ENCODE measurements around the gene OR2L5. TPM values are rescaled to one million over a fixed set of nuclear protein-coding genes. Genes with fewer than 3 reads are reported as not detected.
A peak's percentile ranks its signal among the peaks of the same experiment; 100 is the strongest.

Gene OR2L5
- total RNA-seq, 1 experiment from 2014 or later = not detected

DNA sequence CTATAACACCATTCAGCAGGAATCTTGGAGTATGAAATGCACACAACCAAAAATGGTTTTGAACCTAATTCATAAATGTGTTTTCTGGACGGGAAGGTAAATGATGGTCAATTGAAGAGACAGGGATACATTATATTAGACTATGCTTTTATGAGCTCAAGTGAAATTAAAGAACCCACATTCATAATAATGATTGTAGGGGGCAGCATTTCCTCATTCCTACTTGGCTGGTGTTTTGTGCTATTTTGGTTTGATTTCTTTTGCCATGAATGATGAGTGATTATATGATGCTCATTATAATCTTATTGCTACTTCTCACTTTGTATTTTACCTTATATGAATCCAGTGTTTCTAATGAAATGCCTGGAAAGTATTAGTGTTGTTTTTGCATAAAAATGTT lies 33.5 kb downstream of the OR2L5 start:
- DNase-seq (ENCODE audit: unreplicated experiment) = no peak
- no peaks in the 10 kb centered on the region for H3K9me3 Mint-ChIP-seq (ENCODE audit: unreplicated experiment)
- no peaks in the 10 kb centered on the region for H3K36me3 Mint-ChIP-seq (ENCODE audit: insufficient read depth, unreplicated experiment)
- CTCF ChIA-PET = interaction anchor here (0.6 to 1.5 kb wide), 4 partner anchors 9 to 879 kb away, joined by 3 to 6 read pairs (median 4); no protein-coding TSS in a partner anchor
- POLR2A ChIA-PET = interaction anchor here (0.7 kb wide), 1 partner anchor 167 kb away, joined by 3 read pairs; no protein-coding TSS in a partner anchor
- no peaks in the 10 kb centered on the region for H3K27me3 Mint-ChIP-seq (ENCODE audit: insufficient read depth, unreplicated experiment)
- intact Hi-C loops (cut with micrococcal nuclease) = no loop called here
- BruUV-seq (replicated peaks) = no TSS peak
- peaks cover 13% of the 10 kb centered on the region for H3K4me1 Mint-ChIP-seq (ENCODE audit: insufficient read depth, unreplicated experiment)
- no peak overlapping the region for H3K27ac Mint-ChIP-seq (ENCODE audit: low read depth, unreplicated experiment)
- H3K4me3 Mint-ChIP-seq (ENCODE audit: unreplicated experiment) = no peak overlapping the region
- TF ChIP-seq, protein P1, sequence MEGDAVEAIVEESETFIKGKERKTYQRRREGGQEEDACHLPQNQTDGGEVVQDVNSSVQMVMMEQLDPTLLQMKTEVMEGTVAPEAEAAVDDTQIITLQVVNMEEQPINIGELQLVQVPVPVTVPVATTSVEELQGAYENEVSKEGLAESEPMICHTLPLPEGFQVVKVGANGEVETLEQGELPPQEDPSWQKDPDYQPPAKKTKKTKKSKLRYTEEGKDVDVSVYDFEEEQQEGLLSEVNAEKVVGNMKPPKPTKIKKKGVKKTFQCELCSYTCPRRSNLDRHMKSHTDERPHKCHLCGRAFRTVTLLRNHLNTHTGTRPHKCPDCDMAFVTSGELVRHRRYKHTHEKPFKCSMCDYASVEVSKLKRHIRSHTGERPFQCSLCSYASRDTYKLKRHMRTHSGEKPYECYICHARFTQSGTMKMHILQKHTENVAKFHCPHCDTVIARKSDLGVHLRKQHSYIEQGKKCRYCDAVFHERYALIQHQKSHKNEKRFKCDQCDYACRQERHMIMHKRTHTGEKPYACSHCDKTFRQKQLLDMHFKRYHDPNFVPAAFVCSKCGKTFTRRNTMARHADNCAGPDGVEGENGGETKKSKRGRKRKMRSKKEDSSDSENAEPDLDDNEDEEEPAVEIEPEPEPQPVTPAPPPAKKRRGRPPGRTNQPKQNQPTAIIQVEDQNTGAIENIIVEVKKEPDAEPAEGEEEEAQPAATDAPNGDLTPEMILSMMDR (IDR thresholded peaks at IDR 0.05; ENCODE audit: unreplicated experiment) = peak; percentile 17

DNA sequence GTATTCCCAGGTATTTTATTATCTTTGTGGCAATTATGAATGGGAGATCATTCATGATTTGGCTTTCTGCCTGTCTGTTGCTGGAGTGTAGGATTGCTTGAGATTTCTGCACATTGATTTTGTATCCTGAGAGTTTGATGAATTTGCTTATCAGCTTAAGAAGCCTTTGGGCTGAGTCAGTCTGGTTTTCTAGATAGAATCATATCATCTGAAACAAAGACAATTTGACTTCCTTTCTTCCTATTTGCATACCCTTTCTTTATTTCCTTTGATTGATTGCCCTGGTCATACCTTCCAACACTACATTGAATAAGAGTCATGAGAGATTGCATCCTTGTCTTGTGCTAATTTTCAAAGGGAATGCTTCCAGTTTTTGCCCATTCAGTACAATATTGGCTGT lies 41.2 kb downstream of the OR2L5 start:
- DNase-seq (ENCODE audit: unreplicated experiment) = no peak
- H3K27me3 Mint-ChIP-seq (ENCODE audit: insufficient read depth, unreplicated experiment) = no peaks in the 10 kb centered on the region
- TF ChIP-seq, protein P1 (IDR thresholded peaks at IDR 0.05; ENCODE audit: unreplicated experiment) = no peak
- no peaks in the 10 kb centered on the region for H3K9me3 Mint-ChIP-seq (ENCODE audit: unreplicated experiment)
- BruUV-seq (replicated peaks) = no TSS peak
- H3K27ac Mint-ChIP-seq (ENCODE audit: low read depth, unreplicated experiment) = no peak overlapping the region
- H3K36me3 Mint-ChIP-seq (ENCODE audit: insufficient read depth, unreplicated experiment) = no peaks in the 10 kb centered on the region
- intact Hi-C loops (cut with micrococcal nuclease) = no loop called here
- peaks cover 6% of the 10 kb centered on the region for H3K4me1 Mint-ChIP-seq (ENCODE audit: insufficient read depth, unreplicated experiment)
- CTCF ChIA-PET = interaction anchor here (0.6 to 1.4 kb wide), 4 partner anchors 288 to 627 kb away, joined by 3 to 4 read pairs (median 3); no protein-coding TSS in a partner anchor
- POLR2A ChIA-PET = interaction anchor here (1.3 kb wide), 1 partner anchor 10 kb away, joined by 4 read pairs; no protein-coding TSS in a partner anchor
- no peak overlapping the region for H3K4me3 Mint-ChIP-seq (ENCODE audit: unreplicated experiment)

DNA sequence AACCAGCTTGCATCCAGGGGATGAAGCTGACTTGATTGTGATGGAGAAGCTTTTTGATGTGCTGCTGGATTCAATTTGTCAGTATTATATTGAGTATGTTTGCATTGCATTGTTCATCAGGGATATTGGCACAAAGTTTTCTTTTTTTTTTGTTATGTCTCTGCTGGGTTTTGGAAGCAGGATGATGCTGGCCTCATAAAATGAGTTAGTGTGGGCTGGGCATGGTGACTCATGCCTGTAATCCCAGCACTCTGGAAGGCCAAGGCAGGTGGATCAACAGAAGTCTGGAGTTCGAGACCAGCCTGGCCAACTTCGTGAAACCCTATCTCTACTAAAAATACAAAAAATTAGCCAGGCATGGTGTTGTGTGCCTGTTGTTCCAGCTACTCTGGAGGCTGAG lies 41.8 kb downstream of the OR2L5 start:
- TF ChIP-seq, protein P1 (IDR thresholded peaks at IDR 0.05; ENCODE audit: unreplicated experiment) = no peak
- Mint-ChIP-seq H3K4me3 (ENCODE audit: unreplicated experiment) (no peak overlapping the region), H3K27ac (ENCODE audit: low read depth, unreplicated experiment) (no peak overlapping the region), H3K27me3 (ENCODE audit: insufficient read depth, unreplicated experiment) (no peaks in the 10 kb centered on the region), H3K9me3 (ENCODE audit: unreplicated experiment) (no peaks in the 10 kb centered on the region), H3K36me3 (ENCODE audit: insufficient read depth, unreplicated experiment) (no peaks in the 10 kb centered on the region), H3K4me1 (ENCODE audit: insufficient read depth, unreplicated experiment) (peaks cover 6% of the 10 kb centered on the region)
- ChIA-PET CTCF (interaction anchor here (0.6 to 1.4 kb wide), 5 partner anchors 8 to 627 kb away, joined by 3 to 5 read pairs (median 3); partner anchors contain the start of gene OR2L3), POLR2A (interaction anchor here (1.3 kb wide), 1 partner anchor 9 kb away, joined by 4 read pairs; no protein-coding TSS in a partner anchor)
- DNase-seq (ENCODE audit: unreplicated experiment) = no peak
- BruUV-seq (replicated peaks) = no TSS peak
- intact Hi-C loops (cut with micrococcal nuclease) = no loop called here

DNA sequence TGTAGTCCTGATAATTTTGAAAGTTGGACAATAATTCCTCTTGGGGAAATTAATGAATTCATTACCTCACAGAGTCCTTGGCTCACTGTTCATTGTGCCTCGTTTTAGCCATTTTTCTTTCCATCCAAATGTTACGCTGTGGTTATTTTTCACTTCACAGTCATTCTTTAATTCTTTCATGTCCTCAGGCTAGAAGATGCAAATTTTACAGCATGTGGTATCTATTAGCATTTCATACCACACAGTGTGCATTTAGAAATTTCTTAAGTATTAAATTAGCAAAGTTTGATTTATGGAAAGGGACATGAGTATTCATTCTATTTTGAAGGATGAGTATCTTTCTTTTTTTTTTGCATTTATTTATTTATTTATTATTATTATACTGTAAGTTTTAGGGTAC lies 51.6 kb downstream of the OR2L5 start:
- no peak overlapping the region for H3K4me3 Mint-ChIP-seq (ENCODE audit: unreplicated experiment)
- POLR2A ChIA-PET = no interaction called here
- BruUV-seq (replicated peaks) = no TSS peak
- no peaks in the 10 kb centered on the region for H3K27me3 Mint-ChIP-seq (ENCODE audit: insufficient read depth, unreplicated experiment)
- TF ChIP-seq, protein P1 (IDR thresholded peaks at IDR 0.05; ENCODE audit: unreplicated experiment) = no peak
- H3K4me1 Mint-ChIP-seq (ENCODE audit: insufficient read depth, unreplicated experiment) = no peaks in the 10 kb centered on the region
- H3K36me3 Mint-ChIP-seq (ENCODE audit: insufficient read depth, unreplicated experiment) = no peaks in the 10 kb centered on the region
- intact Hi-C loops (cut with micrococcal nuclease) = no loop called here
- no peak for DNase-seq (ENCODE audit: unreplicated experiment)
- CTCF ChIA-PET = interaction anchor here (0.6 kb wide), 1 partner anchor 17 kb away, joined by 4 read pairs; no protein-coding TSS in a partner anchor
- H3K9me3 Mint-ChIP-seq (ENCODE audit: unreplicated experiment) = peaks cover 17% of the 10 kb centered on the region
- H3K27ac Mint-ChIP-seq (ENCODE audit: low read depth, unreplicated experiment) = no peak overlapping the region
